ENCODE data around the gene TANGO6.

The TANGO6 gene

GRCh38 chr16:69031877-69032301 is 188.6 kb downstream of the TANGO6 start:
- Mint-ChIP-seq H3K9me3 (no peaks in the 10 kb centered on the region), H3K4me3 (no peak overlapping the region), H3K4me1 (peaks cover 5% of the 10 kb centered on the region), H3K36me3 (ENCODE audit: low read depth) (no peaks in the 10 kb centered on the region), H3K27me3 (ENCODE audit: low read depth) (peaks cover 4% of the 10 kb centered on the region), H3K27ac (no peak overlapping the region)
- no peak for TF ChIP-seq CTCF (IDR thresholded peaks at IDR 0.05; ENCODE audit: unreplicated experiment in 3 of 3)

GRCh38 chr16:69033151-69033949 is 190.0 kb downstream of the TANGO6 start:
- no peak overlapping the region for H3K4me3 Mint-ChIP-seq

GRCh38 chr16:69035375-69035774 is 192.0 kb downstream of the TANGO6 start:
- no peak for TF ChIP-seq CTCF (IDR thresholded peaks at IDR 0.05; ENCODE audit: unreplicated experiment in 3 of 3)
- H3K4me3 Mint-ChIP-seq = no peak overlapping the region
- H3K4me1 Mint-ChIP-seq = peaks cover under 1% of the 10 kb centered on the region
- H3K27ac Mint-ChIP-seq = no peak overlapping the region
- no peaks in the 10 kb centered on the region for H3K9me3 Mint-ChIP-seq
- no peaks in the 10 kb centered on the region for H3K36me3 Mint-ChIP-seq (ENCODE audit: low read depth)
- H3K27me3 Mint-ChIP-seq (ENCODE audit: low read depth) = peaks cover 4% of the 10 kb centered on the region

More at GRCh38 chr16:69033151-69033949, 190.0 kb downstream of the TANGO6 start:
- Mint-ChIP-seq H3K9me3 (no peaks in the 10 kb centered on the region), H3K27ac (no peak overlapping the region), H3K27me3 (ENCODE audit: low read depth) (peaks cover 4% of the 10 kb centered on the region), H3K4me1 (peaks cover 5% of the 10 kb centered on the region), H3K36me3 (ENCODE audit: low read depth) (no peaks in the 10 kb centered on the region)
- no peak for TF ChIP-seq CTCF (IDR thresholded peaks at IDR 0.05; ENCODE audit: unreplicated experiment in 3 of 3)

GRCh38 chr16:69036399-69037091 is 193.2 kb downstream of the TANGO6 start:
- Mint-ChIP-seq H3K36me3 (ENCODE audit: low read depth) (peaks cover 6% of the 10 kb centered on the region), H3K4me3 (no peak overlapping the region), H3K27me3 (ENCODE audit: low read depth) (peaks cover 4% of the 10 kb centered on the region), H3K27ac (no peak overlapping the region), H3K9me3 (no peaks in the 10 kb centered on the region), H3K4me1 (no peaks in the 10 kb centered on the region)
- no peak for TF ChIP-seq CTCF (IDR thresholded peaks at IDR 0.05; ENCODE audit: unreplicated experiment in 3 of 3)

- Mint-ChIP-seq H3K36me3 (ENCODE audit: low read depth) (peaks cover 15% of the 10 kb centered on the region), H3K9me3 (no peaks in the 10 kb centered on the region), H3K27ac (no peak overlapping the region), H3K4me3 (no peak overlapping the region), H3K27me3 (ENCODE audit: low read depth) (no peaks in the 10 kb centered on the region), H3K4me1 (no peaks in the 10 kb centered on the region)
- no peak for TF ChIP-seq CTCF (IDR thresholded peaks at IDR 0.05; ENCODE audit: unreplicated experiment in 3 of 3)
Measured at GRCh38 chr16:69037373-69038160, 194.2 kb downstream of the TANGO6 start.
